ENCODE data around the gene OR8B3.

DNA sequence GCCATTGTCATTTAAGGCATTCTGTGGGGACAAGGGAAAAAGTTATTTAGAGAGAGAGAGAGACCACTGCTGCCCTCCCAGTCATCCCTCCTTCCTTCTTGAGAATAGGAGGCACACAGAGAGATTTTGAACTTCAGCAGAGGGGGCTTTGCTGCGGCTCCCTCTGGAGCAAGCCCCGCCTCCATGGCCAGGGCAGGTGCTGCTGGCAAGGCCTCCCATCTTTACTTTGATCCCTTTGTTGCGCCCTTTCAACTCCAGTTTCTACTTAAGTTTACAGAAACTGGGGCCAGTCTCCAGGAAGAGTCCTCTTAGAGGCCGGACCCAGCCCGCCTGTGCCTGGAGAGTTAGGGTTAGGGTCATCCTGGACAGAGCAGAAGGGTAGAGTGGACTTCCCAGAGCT, 42.3 kb upstream of the OR8B3 start:
- TF ChIP-seq CEBPB (IDR thresholded peaks at IDR 0.05), result no peak
- TF ChIP-seq CREB1 (IDR thresholded peaks at IDR 0.05; ENCODE audit: low read depth), result no peak
